IMR-90 (cell line): ENCODE measurements around the gene SNAPIN.

Experiments
- BHLHE40 ChIP-seq: fragments of 150-350 bp; IDR thresholded peaks from 2 replicates; pipeline ENCODE4 v1.6.1; 2016; ENCODE audit warnings: mild to moderate bottlenecking, low read depth, low read length
- CEBPB ChIP-seq: IDR thresholded peaks from 2 replicates; pipeline ENCODE4 v1.6.1; 2012; ENCODE audit warnings: low read depth, low read length, improper control_type of control experiment
- CHD1 ChIP-seq: IDR thresholded peaks from 2 replicates; pipeline ENCODE4 v1.6.1; 2012; ENCODE audit warnings: low read depth, low read length, improper control_type of control experiment
- CTCF ChIP-seq: conservative IDR thresholded peaks from 2 replicates; pipeline ENCODE4 v1.5.1; 2012; ENCODE audit warnings: mild to moderate bottlenecking, low read depth, low read length, improper control_type of control experiment
- ELK1 ChIP-seq: fragments of 150-350 bp; IDR thresholded peaks from 2 replicates; pipeline ENCODE4 v1.6.1; 2016; ENCODE audit warnings: low read depth, mild to moderate bottlenecking, low read length, moderate library complexity, borderline replicate concordance
- MAZ ChIP-seq: IDR thresholded peaks from 2 replicates; pipeline ENCODE4 v1.6.1; 2012; ENCODE audit warnings: low read depth, mild to moderate bottlenecking, low read length, improper control_type of control experiment, moderate library complexity, borderline replicate concordance
- POLR2A ChIP-seq: IDR thresholded peaks from 2 replicates; pipeline ENCODE4 v1.6.1; 2012; ENCODE audit warnings: mild to moderate bottlenecking, low read depth, low read length
- RAD21 ChIP-seq: IDR thresholded peaks from 2 replicates; pipeline ENCODE4 v1.6.1; 2012; ENCODE audit warnings: low read length, improper control_type of control experiment
- RCOR1 ChIP-seq: IDR thresholded peaks from 2 replicates; pipeline ENCODE4 v1.6.1; 2012; ENCODE audit warnings: mild to moderate bottlenecking, low read length, improper control_type of control experiment; ENCODE audit not compliant: insufficient replicate concordance
- RFX5 ChIP-seq: IDR thresholded peaks from 2 replicates; pipeline ENCODE4 v1.8.0; 2012; ENCODE audit warnings: low read depth, mild to moderate bottlenecking, low read length, moderate library complexity
- SMC3 ChIP-seq: fragments of 150-350 bp; IDR thresholded peaks from 2 replicates; pipeline ENCODE4 v1.6.1; 2016; ENCODE audit warnings: low read depth, mild to moderate bottlenecking, antibody characterized with exemption, low read length, moderate library complexity
- USF2 ChIP-seq: fragments of 150-350 bp; IDR thresholded peaks from 2 replicates; pipeline ENCODE4 v1.6.1; 2017; ENCODE audit warnings: mild to moderate bottlenecking, antibody characterized with exemption, low read length, low read depth

- TF ChIP-seq CTCF = no peak
- no peak for TF ChIP-seq USF2
- TF ChIP-seq ELK1 = no peak
- no peak for TF ChIP-seq RCOR1
- TF ChIP-seq SMC3 = no peak
- TF ChIP-seq POLR2A = no peak
- no peak for TF ChIP-seq RFX5
- no peak for TF ChIP-seq RAD21
- TF ChIP-seq BHLHE40 = no peak
- TF ChIP-seq MAZ = no peak
- no peak for TF ChIP-seq CHD1
- no peak for TF ChIP-seq CEBPB
Measured at GRCh38 chr1:153673511-153673910, 15.0 kb downstream of the SNAPIN start.
